Trophoblast cell (in vitro differentiated cells and primary cell): ENCODE data around the gene TRABD2B.

Source experiments
- DNase-seq, 2 donors: peaks; one replicate each; pipeline ENCODE4 v3.0.0-alpha.2; 2016
- H2AFZ ChIP-seq: 2 replicates; pipeline ENCODE4 v1.6.1; 2013; ENCODE audit warnings: low read length, moderate library complexity, mild to moderate bottlenecking; ENCODE audit not compliant: insufficient read depth, poor library complexity
- H2AK5ac ChIP-seq: 2 replicates; pipeline ENCODE4 v1.6.1; 2013; ENCODE audit warnings: mild to moderate bottlenecking, low read length
- H2BK120ac ChIP-seq: 2 replicates; pipeline ENCODE4 v1.6.1; 2013; ENCODE audit warnings: low read length, mild to moderate bottlenecking, moderate library complexity; ENCODE audit not compliant: insufficient read depth, poor library complexity
- H2BK12ac ChIP-seq: 2 replicates; pipeline ENCODE4 v1.6.1; 2013; ENCODE audit warnings: mild to moderate bottlenecking, low read length, moderate library complexity
- H2BK5ac ChIP-seq: 2 replicates; pipeline ENCODE4 v1.6.1; 2013; ENCODE audit warnings: low read length, low read depth, moderate library complexity, mild to moderate bottlenecking; ENCODE audit not compliant: poor library complexity
- H3K14ac ChIP-seq: 2 replicates; pipeline ENCODE4 v1.6.1; 2013; ENCODE audit warnings: mild to moderate bottlenecking, low read length
- H3K18ac ChIP-seq: 2 replicates; pipeline ENCODE4 v1.6.1; 2013; ENCODE audit warnings: mild to moderate bottlenecking, low read length
- H3K23ac ChIP-seq: 2 replicates; pipeline ENCODE4 v1.6.1; 2013; ENCODE audit warnings: low read length
- H3K27ac ChIP-seq: 2 replicates; pipeline ENCODE4 v1.5.1; 2013; ENCODE audit warnings: low read depth, mild to moderate bottlenecking, inconsistent platforms, low read length, moderate library complexity
- H3K27me3 ChIP-seq: 2 replicates; pipeline ENCODE4 v1.6.1; 2013; ENCODE audit warnings: inconsistent platforms, mild to moderate bottlenecking, low read length, moderate library complexity; ENCODE audit not compliant: insufficient read depth
- H3K36me3 ChIP-seq, 2 experiments: 1 replicate in 1 of 2; 2 replicates in 1 of 2; pipeline ENCODE4 v1.6.1; 2013; ENCODE audit warnings: low read length in 2 of 2, mild to moderate bottlenecking in 2 of 2, moderate library complexity in 1 of 2; ENCODE audit not compliant: insufficient read depth in 2 of 2, control insufficient read depth in 1 of 2
- H3K4ac ChIP-seq: 2 replicates; pipeline ENCODE4 v1.6.1; 2013; ENCODE audit warnings: low read depth, mild to moderate bottlenecking, low read length, moderate library complexity
- H3K4me1 ChIP-seq, 2 experiments: 1 replicate in 1 of 2; 2 replicates in 1 of 2; pipeline ENCODE4 v1.6.1; 2013; ENCODE audit warnings: low read length in 2 of 2, mild to moderate bottlenecking in 2 of 2, moderate library complexity in 1 of 2; ENCODE audit not compliant: insufficient read depth in 2 of 2, control insufficient read depth in 1 of 2
- H3K4me2 ChIP-seq: 2 replicates; pipeline ENCODE4 v1.6.1; 2013; ENCODE audit warnings: inconsistent platforms, mild to moderate bottlenecking, low read length, moderate library complexity
- H3K4me3 ChIP-seq: 2 replicates; pipeline ENCODE4 v1.5.1; 2013; ENCODE audit warnings: mild to moderate bottlenecking, low read depth, low read length, inconsistent platforms
- H3K79me1 ChIP-seq: one replicate; pipeline ENCODE4 v1.6.1; 2013; ENCODE audit warnings: low read length
- H3K79me2 ChIP-seq: 2 replicates; pipeline ENCODE4 v1.6.1; 2013; ENCODE audit warnings: low read length, mild to moderate bottlenecking; ENCODE audit not compliant: control insufficient read depth, insufficient read depth, poor library complexity
- H3K9ac ChIP-seq: 2 replicates; pipeline ENCODE4 v1.6.1; 2013; ENCODE audit warnings: mild to moderate bottlenecking, low read length
- H3K9me3 ChIP-seq: 2 replicates; pipeline ENCODE4 v1.6.1; 2013; ENCODE audit warnings: low read depth, mild to moderate bottlenecking, control low read depth, inconsistent platforms, low read length; ENCODE audit not compliant: insufficient read depth
- H4K12ac ChIP-seq: 2 replicates; pipeline ENCODE4 v1.6.1; 2013; ENCODE audit warnings: low read depth, mild to moderate bottlenecking, low read length, moderate library complexity
- H4K8ac ChIP-seq: 2 replicates; pipeline ENCODE4 v1.6.1; 2013; ENCODE audit warnings: low read depth, mild to moderate bottlenecking, low read length, moderate library complexity
- H4K91ac ChIP-seq: one replicate; pipeline ENCODE4 v1.6.1; 2013; ENCODE audit warnings: low read depth, mild to moderate bottlenecking, low read length, moderate library complexity
- WGBS: extraction: QIAGEN DNeasy Blood & Tissue Kit; methylation state at CpG from one replicate; pipeline ENCODE4 v1.1.7; 2013; ENCODE audit warnings: missing lambda C conversion rate; ENCODE audit not compliant: insufficient read length, insufficient coverage; ENCODE audit errors: extremely low coverage; 5-methylcytosine and 5-hydroxymethylcytosine counted together

TRABD2B gene

DNA sequence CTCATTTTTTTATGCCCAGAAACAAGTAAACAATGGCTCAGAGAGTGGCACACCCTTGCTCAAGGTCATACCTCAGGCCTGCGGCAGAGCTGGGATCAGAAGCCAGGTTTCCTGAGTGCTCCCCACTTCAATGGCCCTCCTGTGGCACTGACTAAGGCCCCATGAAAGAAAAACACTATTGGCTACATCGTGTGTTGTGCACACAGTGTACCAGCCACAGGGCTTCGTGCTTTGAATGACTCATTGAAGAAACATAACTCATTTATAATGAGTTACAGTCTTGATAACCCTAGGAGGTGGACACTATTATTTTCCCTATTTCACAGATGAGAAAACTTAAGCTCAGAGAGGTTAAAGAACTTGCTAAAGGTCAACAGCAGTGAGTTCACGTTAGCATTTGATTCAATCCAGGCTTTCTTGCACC lies 91.2 kb downstream of the TRABD2B start:
- no CpG with 5 or more reads among the region's 4 CpGs for WGBS
- Histone ChIP-seq H3K9me3 (no peaks in the 10 kb centered on the region), H3K18ac (no peak overlapping the region)

GRCh38 chr1:47903723-47904122 lies 93.5 kb downstream of the TRABD2B start:
- Histone ChIP-seq H2AK5ac (no peak overlapping the region), H3K4ac (no peak overlapping the region), H3K18ac (no peak overlapping the region), H2AFZ (no peak overlapping the region), H2BK5ac (no peak overlapping the region), H3K4me3 (no peak overlapping the region), H3K27ac (no peak overlapping the region), H3K9me3 (no peaks in the 10 kb centered on the region), H2BK12ac (no peak overlapping the region), H3K14ac (no peak overlapping the region), H3K23ac (no peak overlapping the region), H4K12ac (no peak overlapping the region), H4K8ac (no peak overlapping the region), H3K4me1 (peaks cover 0 to 2% of the 10 kb centered on the region in 2 experiments), H2BK120ac (no peak overlapping the region), H4K91ac (no peak overlapping the region), H3K27me3 (no peaks in the 10 kb centered on the region), H3K4me2 (no peak overlapping the region), H3K79me1 (no peaks in the 10 kb centered on the region), H3K79me2 (no peaks in the 10 kb centered on the region), H3K9ac (no peak overlapping the region), H3K36me3 (no peaks in the 10 kb centered on the region)
- DNase-seq = no peak

More for the DNA sequence above, 91.2 kb downstream of the TRABD2B start:
- Histone ChIP-seq H3K23ac (no peak overlapping the region), H3K27ac (no peak overlapping the region), H3K79me2 (no peaks in the 10 kb centered on the region), H4K8ac (no peak overlapping the region), H4K12ac (no peak overlapping the region), H2BK5ac (no peak overlapping the region), H3K4me3 (no peak overlapping the region), H3K14ac (no peak overlapping the region), H3K36me3 (no peaks in the 10 kb centered on the region), H3K27me3 (no peaks in the 10 kb centered on the region), H3K9ac (no peak overlapping the region), H3K79me1 (no peaks in the 10 kb centered on the region), H2AFZ (no peak overlapping the region), H2BK12ac (no peak overlapping the region), H2BK120ac (no peak overlapping the region), H2AK5ac (no peak overlapping the region), H3K4me2 (no peak overlapping the region), H4K91ac (no peak overlapping the region), H3K4ac (no peak overlapping the region), H3K4me1 (peaks cover 0 to 2% of the 10 kb centered on the region in 2 experiments)
- DNase-seq = no peak

DNA sequence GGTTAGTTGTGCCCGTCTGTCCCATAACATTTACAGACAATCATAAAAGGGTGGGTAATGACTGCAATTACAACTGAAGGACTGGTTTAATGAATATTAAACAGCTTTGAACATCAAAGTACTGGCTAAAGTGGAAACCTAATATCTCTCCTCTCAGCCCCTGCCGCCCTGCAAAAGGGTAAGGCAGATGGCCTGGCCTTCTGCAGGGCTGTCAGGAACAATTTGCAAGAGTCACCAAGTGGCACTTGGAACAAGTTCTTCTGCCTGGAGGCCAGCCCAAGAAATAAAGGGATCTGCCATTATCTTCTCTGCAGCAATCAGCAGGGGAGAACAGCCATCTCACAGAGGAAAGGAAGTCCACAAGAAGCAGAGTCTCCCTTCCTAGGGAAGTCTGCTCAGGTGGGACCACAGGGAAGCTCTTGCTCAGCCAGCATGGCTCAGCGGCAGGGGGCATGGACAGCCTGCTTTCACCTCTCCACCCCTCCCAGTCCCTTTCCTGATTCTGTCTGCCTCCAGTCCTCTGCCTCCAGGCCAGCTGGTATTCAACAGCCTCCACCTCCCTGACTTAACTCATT lies 96.1 kb downstream of the TRABD2B start:
- Histone ChIP-seq H3K4ac (no peak overlapping the region), H3K4me3 (no peak overlapping the region), H3K9me3 (no peaks in the 10 kb centered on the region), H3K9ac (no peak overlapping the region), H4K8ac (no peak overlapping the region), H3K18ac (no peak overlapping the region), H2AK5ac (no peak overlapping the region), H3K4me2 (no peak overlapping the region), H3K36me3 (no peaks in the 10 kb centered on the region), H4K91ac (no peak overlapping the region), H2BK12ac (no peak overlapping the region), H3K27ac (no peak overlapping the region), H3K79me2 (no peaks in the 10 kb centered on the region), H3K4me1 (peaks cover 0 to 2% of the 10 kb centered on the region in 2 experiments), H2AFZ (no peak overlapping the region), H3K27me3 (no peaks in the 10 kb centered on the region), H4K12ac (no peak overlapping the region), H3K23ac (no peak overlapping the region), H3K14ac (no peak overlapping the region), H2BK5ac (no peak overlapping the region), H2BK120ac (no peak overlapping the region), H3K79me1 (no peaks in the 10 kb centered on the region)
- WGBS = no CpG with 5 or more reads among the region's 3 CpGs
- no peak for DNase-seq

DNA sequence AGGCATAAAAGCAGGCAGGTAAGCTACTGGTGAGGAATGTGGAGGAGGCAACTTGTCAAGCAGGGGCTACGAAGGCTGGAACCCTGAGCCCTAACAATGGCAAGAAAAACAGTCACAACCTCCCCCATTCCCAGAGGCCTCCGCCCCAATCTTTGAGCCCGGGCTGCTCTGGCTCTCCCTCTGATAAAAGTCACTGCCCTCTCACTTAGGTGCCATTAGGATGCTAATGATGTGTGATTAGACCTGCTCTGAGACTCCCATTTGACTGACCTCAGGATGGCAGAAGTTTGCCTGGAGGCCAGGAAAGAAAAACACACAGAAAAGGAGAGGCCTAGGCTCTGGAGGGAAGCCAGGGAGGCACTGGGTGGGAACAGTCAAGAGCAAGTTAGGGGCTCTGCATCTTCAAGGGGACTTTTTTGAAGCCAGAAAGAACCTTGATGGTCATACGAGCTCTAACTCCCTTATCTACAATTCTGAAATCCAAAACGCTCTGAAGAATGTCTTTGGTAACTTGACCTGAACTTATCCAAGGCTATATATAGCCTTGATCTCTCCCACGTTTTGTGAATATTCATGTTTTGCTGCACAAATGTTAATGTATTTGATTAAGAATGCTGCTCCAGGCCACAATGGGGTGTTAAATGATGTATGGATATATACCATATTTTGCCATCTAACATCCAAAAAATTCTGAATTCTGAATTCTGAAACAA lies 98.9 kb downstream of the TRABD2B start:
- H3K79me1 ChIP-seq = no peaks in the 10 kb centered on the region
- H2BK12ac ChIP-seq = no peak overlapping the region
- H3K23ac ChIP-seq = no peak overlapping the region
- H3K79me2 ChIP-seq = no peaks in the 10 kb centered on the region
- no CpG with 5 or more reads among the region's 6 CpGs for WGBS
- H2AK5ac ChIP-seq = no peak overlapping the region
- H3K4me2 ChIP-seq = no peak overlapping the region
- H4K8ac ChIP-seq = no peak overlapping the region
- H3K9ac ChIP-seq = no peak overlapping the region
- peaks cover 2% of the 10 kb centered on the region for H3K9me3 ChIP-seq
- no peak overlapping the region for H3K18ac ChIP-seq
- no peaks in the 10 kb centered on the region for H3K36me3 ChIP-seq
- H3K4me1 ChIP-seq = peaks cover 0 to 9% of the 10 kb centered on the region in 2 experiments
- no peak overlapping the region for H2AFZ ChIP-seq
- no peak overlapping the region for H3K4me3 ChIP-seq
- H2BK5ac ChIP-seq = no peak overlapping the region
- H2BK120ac ChIP-seq = no peak overlapping the region
- H3K4ac ChIP-seq = no peak overlapping the region
- no peaks in the 10 kb centered on the region for H3K27me3 ChIP-seq
- DNase-seq = no peak
- no peak overlapping the region for H3K14ac ChIP-seq
- H3K27ac ChIP-seq = no peak overlapping the region
- no peak overlapping the region for H4K12ac ChIP-seq
- no peak overlapping the region for H4K91ac ChIP-seq
